Fibroblast of the aortic adventitia (primary cell): ENCODE measurements around the gene IGFN1. TPM values are rescaled to one million over a fixed set of nuclear protein-coding genes. Genes with fewer than 3 reads are reported as not detected.

Experiments
- DNase-seq: peaks from one replicate; pipeline ENCODE4 v3.0.0-alpha.2; 2010; ENCODE audit warnings: low read depth
- H3K4me3 ChIP-seq: 2 replicates; pipeline ENCODE4 v1.5.1; 2011; ENCODE audit warnings: low read depth, mild to moderate bottlenecking, control low read depth, low read length, moderate library complexity
- CTCF ChIP-seq: IDR thresholded peaks from 2 replicates; pipeline ENCODE4 v1.5.1; 2011; ENCODE audit warnings: mild to moderate bottlenecking, low read length, control low read depth, inconsistent platforms; ENCODE audit not compliant: insufficient read depth
- total RNA-seq: library from RNA; depleted of rRNA; stranded (reverse); fragments of >200 nt; gene quantifications from 2 replicates; pipeline ENCODE4 v1.2.3, GENCODE V29; 2012; ENCODE audit warnings: low replicate concordance

IGFN1 gene
- total RNA-seq, 1 donor: under 0.01 TPM

GRCh38 chr1:201258763-201259230, 68.2 kb downstream of the IGFN1 start:
- no peak for TF ChIP-seq CTCF
- no peak for DNase-seq
- no peak overlapping the region for H3K4me3 ChIP-seq

- no peak for DNase-seq
- no peak for TF ChIP-seq CTCF
- H3K4me3 ChIP-seq: no peak overlapping the region
Observed at GRCh38 chr1:201259476-201260235, 69.0 kb downstream of the IGFN1 start.

- TF ChIP-seq CTCF: no peak
- H3K4me3 ChIP-seq: no peak overlapping the region
- peak; percentile 48 for DNase-seq
Observed at GRCh38 chr1:201260236-201260590, 69.6 kb downstream of the IGFN1 start.

- TF ChIP-seq CTCF: no peak
- no peak for DNase-seq
Observed at GRCh38 chr1:201260648-201261311, 70.2 kb downstream of the IGFN1 start.

GRCh38 chr1:201261771-201262547, 71.3 kb downstream of the IGFN1 start:
- no peak for TF ChIP-seq CTCF
- no peak for DNase-seq
- H3K4me3 ChIP-seq: no peak overlapping the region

More at GRCh38 chr1:201260648-201261311, 70.2 kb downstream of the IGFN1 start:
- no peak overlapping the region for H3K4me3 ChIP-seq

- no peak for DNase-seq
- no peak overlapping the region for H3K4me3 ChIP-seq
- no peak for TF ChIP-seq CTCF
Observed at GRCh38 chr1:201262963-201263608, 72.5 kb downstream of the IGFN1 start.
